ENCODE results near the gene COL12A1. TPM values are rescaled to one million over a fixed set of nuclear protein-coding genes. Genes with fewer than 3 reads are reported as not detected.

The COL12A1 gene
- total and polyA plus RNA-seq, 2 experiments from 2014 or later, result 0.39 to 6.3 TPM

DNA sequence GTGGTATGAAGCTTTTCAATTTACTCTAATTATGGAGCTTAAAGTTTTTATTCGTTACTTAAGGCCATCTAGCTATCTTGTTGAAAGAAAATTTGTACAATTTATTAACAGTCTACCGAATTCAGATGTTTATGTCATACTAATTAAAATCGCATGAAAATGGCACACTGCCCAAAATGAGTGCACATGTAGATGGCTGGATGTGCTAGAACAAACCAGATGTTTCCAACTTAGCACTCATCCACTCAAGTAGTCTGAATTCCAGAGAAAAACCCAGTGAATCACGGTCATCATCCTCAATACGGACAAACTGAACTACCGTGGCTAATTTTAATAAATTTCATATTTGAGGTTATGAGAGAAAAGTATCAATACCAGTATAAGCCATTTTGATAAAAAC is 70.4 kb downstream of the COL12A1 start (continued):
- TF ChIP-seq, protein P1, sequence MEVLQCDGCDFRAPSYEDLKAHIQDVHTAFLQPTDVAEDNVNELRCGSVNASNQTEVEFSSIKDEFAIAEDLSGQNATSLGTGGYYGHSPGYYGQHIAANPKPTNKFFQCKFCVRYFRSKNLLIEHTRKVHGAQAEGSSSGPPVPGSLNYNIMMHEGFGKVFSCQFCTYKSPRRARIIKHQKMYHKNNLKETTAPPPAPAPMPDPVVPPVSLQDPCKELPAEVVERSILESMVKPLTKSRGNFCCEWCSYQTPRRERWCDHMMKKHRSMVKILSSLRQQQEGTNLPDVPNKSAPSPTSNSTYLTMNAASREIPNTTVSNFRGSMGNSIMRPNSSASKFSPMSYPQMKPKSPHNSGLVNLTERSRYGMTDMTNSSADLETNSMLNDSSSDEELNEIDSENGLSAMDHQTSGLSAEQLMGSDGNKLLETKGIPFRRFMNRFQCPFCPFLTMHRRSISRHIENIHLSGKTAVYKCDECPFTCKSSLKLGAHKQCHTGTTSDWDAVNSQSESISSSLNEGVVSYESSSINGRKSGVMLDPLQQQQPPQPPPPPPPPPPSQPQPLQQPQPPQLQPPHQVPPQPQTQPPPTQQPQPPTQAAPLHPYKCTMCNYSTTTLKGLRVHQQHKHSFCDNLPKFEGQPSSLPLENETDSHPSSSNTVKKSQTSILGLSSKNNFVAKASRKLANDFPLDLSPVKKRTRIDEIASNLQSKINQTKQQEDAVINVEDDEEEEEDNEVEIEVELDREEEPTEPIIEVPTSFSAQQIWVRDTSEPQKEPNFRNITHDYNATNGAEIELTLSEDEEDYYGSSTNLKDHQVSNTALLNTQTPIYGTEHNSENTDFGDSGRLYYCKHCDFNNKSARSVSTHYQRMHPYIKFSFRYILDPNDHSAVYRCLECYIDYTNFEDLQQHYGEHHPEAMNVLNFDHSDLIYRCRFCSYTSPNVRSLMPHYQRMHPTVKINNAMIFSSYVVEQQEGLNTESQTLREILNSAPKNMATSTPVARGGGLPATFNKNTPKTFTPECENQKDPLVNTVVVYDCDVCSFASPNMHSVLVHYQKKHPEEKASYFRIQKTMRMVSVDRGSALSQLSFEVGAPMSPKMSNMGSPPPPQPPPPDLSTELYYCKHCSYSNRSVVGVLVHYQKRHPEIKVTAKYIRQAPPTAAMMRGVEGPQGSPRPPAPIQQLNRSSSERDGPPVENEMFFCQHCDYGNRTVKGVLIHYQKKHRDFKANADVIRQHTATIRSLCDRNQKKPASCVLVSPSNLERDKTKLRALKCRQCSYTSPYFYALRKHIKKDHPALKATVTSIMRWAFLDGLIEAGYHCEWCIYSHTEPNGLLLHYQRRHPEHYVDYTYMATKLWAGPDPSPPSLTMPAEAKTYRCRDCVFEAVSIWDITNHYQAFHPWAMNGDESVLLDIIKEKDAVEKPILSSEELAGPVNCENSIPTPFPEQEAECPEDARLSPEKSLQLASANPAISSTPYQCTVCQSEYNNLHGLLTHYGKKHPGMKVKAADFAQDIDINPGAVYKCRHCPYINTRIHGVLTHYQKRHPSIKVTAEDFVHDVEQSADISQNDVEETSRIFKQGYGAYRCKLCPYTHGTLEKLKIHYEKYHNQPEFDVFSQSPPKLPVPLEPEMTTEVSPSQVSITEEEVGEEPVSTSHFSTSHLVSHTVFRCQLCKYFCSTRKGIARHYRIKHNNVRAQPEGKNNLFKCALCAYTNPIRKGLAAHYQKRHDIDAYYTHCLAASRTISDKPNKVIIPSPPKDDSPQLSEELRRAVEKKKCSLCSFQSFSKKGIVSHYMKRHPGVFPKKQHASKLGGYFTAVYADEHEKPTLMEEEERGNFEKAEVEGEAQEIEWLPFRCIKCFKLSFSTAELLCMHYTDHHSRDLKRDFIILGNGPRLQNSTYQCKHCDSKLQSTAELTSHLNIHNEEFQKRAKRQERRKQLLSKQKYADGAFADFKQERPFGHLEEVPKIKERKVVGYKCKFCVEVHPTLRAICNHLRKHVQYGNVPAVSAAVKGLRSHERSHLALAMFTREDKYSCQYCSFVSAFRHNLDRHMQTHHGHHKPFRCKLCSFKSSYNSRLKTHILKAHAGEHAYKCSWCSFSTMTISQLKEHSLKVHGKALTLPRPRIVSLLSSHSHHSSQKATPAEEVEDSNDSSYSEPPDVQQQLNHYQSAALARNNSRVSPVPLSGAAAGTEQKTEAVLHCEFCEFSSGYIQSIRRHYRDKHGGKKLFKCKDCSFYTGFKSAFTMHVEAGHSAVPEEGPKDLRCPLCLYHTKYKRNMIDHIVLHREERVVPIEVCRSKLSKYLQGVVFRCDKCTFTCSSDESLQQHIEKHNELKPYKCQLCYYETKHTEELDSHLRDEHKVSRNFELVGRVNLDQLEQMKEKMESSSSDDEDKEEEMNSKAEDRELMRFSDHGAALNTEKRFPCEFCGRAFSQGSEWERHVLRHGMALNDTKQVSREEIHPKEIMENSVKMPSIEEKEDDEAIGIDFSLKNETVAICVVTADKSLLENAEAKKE (CRISPR knock-in tag; IDR thresholded peaks at IDR 0.05), result no peak
- TF ChIP-seq JUNB (IDR thresholded peaks at IDR 0.05; ENCODE audit: unreplicated experiment), result no peak
- TF ChIP-seq, protein P2, sequence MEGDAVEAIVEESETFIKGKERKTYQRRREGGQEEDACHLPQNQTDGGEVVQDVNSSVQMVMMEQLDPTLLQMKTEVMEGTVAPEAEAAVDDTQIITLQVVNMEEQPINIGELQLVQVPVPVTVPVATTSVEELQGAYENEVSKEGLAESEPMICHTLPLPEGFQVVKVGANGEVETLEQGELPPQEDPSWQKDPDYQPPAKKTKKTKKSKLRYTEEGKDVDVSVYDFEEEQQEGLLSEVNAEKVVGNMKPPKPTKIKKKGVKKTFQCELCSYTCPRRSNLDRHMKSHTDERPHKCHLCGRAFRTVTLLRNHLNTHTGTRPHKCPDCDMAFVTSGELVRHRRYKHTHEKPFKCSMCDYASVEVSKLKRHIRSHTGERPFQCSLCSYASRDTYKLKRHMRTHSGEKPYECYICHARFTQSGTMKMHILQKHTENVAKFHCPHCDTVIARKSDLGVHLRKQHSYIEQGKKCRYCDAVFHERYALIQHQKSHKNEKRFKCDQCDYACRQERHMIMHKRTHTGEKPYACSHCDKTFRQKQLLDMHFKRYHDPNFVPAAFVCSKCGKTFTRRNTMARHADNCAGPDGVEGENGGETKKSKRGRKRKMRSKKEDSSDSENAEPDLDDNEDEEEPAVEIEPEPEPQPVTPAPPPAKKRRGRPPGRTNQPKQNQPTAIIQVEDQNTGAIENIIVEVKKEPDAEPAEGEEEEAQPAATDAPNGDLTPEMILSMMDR (conservative IDR thresholded peaks at IDR 0.05; ENCODE audit: low read depth in 2 of 2), result no peak
- TF ChIP-seq, protein P3, sequence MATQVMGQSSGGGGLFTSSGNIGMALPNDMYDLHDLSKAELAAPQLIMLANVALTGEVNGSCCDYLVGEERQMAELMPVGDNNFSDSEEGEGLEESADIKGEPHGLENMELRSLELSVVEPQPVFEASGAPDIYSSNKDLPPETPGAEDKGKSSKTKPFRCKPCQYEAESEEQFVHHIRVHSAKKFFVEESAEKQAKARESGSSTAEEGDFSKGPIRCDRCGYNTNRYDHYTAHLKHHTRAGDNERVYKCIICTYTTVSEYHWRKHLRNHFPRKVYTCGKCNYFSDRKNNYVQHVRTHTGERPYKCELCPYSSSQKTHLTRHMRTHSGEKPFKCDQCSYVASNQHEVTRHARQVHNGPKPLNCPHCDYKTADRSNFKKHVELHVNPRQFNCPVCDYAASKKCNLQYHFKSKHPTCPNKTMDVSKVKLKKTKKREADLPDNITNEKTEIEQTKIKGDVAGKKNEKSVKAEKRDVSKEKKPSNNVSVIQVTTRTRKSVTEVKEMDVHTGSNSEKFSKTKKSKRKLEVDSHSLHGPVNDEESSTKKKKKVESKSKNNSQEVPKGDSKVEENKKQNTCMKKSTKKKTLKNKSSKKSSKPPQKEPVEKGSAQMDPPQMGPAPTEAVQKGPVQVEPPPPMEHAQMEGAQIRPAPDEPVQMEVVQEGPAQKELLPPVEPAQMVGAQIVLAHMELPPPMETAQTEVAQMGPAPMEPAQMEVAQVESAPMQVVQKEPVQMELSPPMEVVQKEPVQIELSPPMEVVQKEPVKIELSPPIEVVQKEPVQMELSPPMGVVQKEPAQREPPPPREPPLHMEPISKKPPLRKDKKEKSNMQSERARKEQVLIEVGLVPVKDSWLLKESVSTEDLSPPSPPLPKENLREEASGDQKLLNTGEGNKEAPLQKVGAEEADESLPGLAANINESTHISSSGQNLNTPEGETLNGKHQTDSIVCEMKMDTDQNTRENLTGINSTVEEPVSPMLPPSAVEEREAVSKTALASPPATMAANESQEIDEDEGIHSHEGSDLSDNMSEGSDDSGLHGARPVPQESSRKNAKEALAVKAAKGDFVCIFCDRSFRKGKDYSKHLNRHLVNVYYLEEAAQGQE (IDR thresholded peaks at IDR 0.05; ENCODE audit: unreplicated experiment), result no peak
